RWPE2 (cell line): Measurements from ENCODE around the gene FAM168B.

ENCODE experiments used
- ATAC-seq: fragments of 200-7000 bp; cut with Tn5 transposase; 3 replicates; pipeline ENCODE4 v1.9.1; 2021; ENCODE audit warnings: low read depth
- DNase-seq: peaks from one replicate; pipeline ENCODE4 v3.0.0-alpha.2; 2020; ENCODE audit warnings: low spot score
- H3K27ac ChIP-seq: fragments of 450-650 bp; 2 replicates; pipeline ENCODE4 v1.5.1; 2017; ENCODE audit warnings: mild to moderate bottlenecking; ENCODE audit not compliant: poor library complexity, severe bottlenecking
- H3K27me3 ChIP-seq: fragments of 250-450 bp; sonication (Bioruptor Pico); 2 replicates; pipeline ENCODE4 v1.5.1; 2021; ENCODE audit warnings: mild to moderate bottlenecking, moderate library complexity; ENCODE audit not compliant: insufficient read depth, poor library complexity, severe bottlenecking
- H3K36me3 ChIP-seq: fragments of 250-450 bp; sonication (Bioruptor Pico); 2 replicates; pipeline ENCODE4 v1.5.1; 2020; ENCODE audit warnings: low read depth, mild to moderate bottlenecking, moderate library complexity
- H3K4me1 ChIP-seq: fragments of 250-450 bp; sonication (Bioruptor Pico); 2 replicates; pipeline ENCODE4 v1.5.1; 2021; ENCODE audit warnings: mild to moderate bottlenecking, moderate library complexity; ENCODE audit not compliant: insufficient read depth, poor library complexity, severe bottlenecking
- H3K4me3 ChIP-seq: fragments of 250-450 bp; sonication (Bioruptor Pico); 2 replicates; pipeline ENCODE4 v1.5.1; 2021; ENCODE audit warnings: mild to moderate bottlenecking, moderate library complexity; ENCODE audit not compliant: severe bottlenecking
- H3K9me3 ChIP-seq: fragments of 250-450 bp; sonication (Bioruptor Pico); 2 replicates; pipeline ENCODE4 v1.5.1; 2021; ENCODE audit warnings: mild to moderate bottlenecking, moderate library complexity; ENCODE audit not compliant: severe bottlenecking
- TF ChIP-seq, protein P1 (sequence below): fragments of 450-650 bp; IDR thresholded peaks from one replicate; pipeline ENCODE4 v1.5.1; 2017; ENCODE audit warnings: mild to moderate bottlenecking, moderate library complexity; ENCODE audit not compliant: poor library complexity, severe bottlenecking

FAM168B gene

GRCh38 chr2:131056932-131057287, 36.4 kb downstream of the FAM168B start:
- peaks cover 6% of the 10 kb centered on the region for H3K4me1 ChIP-seq
- H3K36me3 ChIP-seq = peaks cover 85% of the 10 kb centered on the region
- TF ChIP-seq, protein P1, sequence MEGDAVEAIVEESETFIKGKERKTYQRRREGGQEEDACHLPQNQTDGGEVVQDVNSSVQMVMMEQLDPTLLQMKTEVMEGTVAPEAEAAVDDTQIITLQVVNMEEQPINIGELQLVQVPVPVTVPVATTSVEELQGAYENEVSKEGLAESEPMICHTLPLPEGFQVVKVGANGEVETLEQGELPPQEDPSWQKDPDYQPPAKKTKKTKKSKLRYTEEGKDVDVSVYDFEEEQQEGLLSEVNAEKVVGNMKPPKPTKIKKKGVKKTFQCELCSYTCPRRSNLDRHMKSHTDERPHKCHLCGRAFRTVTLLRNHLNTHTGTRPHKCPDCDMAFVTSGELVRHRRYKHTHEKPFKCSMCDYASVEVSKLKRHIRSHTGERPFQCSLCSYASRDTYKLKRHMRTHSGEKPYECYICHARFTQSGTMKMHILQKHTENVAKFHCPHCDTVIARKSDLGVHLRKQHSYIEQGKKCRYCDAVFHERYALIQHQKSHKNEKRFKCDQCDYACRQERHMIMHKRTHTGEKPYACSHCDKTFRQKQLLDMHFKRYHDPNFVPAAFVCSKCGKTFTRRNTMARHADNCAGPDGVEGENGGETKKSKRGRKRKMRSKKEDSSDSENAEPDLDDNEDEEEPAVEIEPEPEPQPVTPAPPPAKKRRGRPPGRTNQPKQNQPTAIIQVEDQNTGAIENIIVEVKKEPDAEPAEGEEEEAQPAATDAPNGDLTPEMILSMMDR = no peak

GRCh38 chr2:131056204-131056931, 36.9 kb downstream of the FAM168B start:
- H3K27ac ChIP-seq = no peak overlapping the region
- no peak for DNase-seq
- H3K4me1 ChIP-seq = peaks cover under 1% of the 10 kb centered on the region
- no peak overlapping the region for H3K4me3 ChIP-seq
- no peaks in the 10 kb centered on the region for H3K9me3 ChIP-seq
- no peaks in the 10 kb centered on the region for H3K27me3 ChIP-seq
- H3K36me3 ChIP-seq = peaks cover 90% of the 10 kb centered on the region
- no peak for ATAC-seq
- TF ChIP-seq, protein P1 = no peak

More at GRCh38 chr2:131056932-131057287, 36.4 kb downstream of the FAM168B start:
- no peak for ATAC-seq
- Histone ChIP-seq H3K4me3 (no peak overlapping the region), H3K27ac (no peak overlapping the region), H3K9me3 (no peaks in the 10 kb centered on the region), H3K27me3 (no peaks in the 10 kb centered on the region)
- DNase-seq = no peak

DNA sequence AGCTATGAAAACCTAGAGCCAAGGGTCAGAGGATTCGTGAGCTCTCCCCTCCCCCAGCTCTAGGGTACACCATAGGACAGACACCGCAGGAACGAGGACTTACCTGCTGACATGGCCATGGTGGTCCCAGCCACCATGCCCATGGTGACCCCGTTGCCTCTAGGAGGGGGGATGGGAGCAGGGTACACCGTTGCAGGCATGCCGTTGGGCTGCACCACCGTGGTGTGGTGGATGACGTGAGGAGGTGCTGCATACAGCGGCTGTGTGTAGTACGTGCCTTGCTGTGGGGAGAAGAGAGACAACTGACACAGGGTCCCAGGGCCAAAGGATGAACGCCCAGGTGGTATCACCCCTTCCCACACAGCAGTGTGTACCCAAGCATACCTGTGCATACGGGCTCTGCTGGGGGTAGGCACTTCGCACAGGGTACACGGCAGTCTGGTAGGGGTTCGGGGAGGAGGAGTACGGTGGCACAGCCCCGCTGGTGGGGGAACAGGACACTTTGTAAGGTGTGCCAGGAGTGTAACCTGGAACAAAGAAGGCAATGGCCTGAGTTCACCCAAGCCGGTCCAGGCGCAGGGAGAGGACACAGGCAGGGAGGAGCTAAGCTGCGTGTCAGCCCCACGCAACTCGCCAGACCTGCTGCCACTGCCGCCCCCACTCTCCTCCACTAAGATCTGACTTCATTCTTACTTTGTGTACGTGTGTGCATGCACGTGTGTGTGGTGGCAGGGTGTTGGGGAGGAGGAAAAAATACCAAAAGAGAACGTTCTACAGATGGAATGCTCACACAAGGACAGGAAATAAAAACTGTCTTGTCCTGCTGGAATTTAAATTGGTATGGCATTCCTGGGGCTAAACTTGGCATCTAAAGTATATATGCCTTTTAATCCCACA, 37.8 kb downstream of the FAM168B start:
- Histone ChIP-seq H3K4me3 (no peak overlapping the region), H3K36me3 (peaks cover 94% of the 10 kb centered on the region), H3K27ac (no peak overlapping the region), H3K27me3 (no peaks in the 10 kb centered on the region), H3K4me1 (no peaks in the 10 kb centered on the region), H3K9me3 (no peaks in the 10 kb centered on the region)
- TF ChIP-seq, protein P1 = no peak
- ATAC-seq (no peak), DNase-seq (no peak)

- TF ChIP-seq, protein P1 = no peak
- Histone ChIP-seq H3K4me3 (no peak overlapping the region), H3K27ac (no peak overlapping the region), H3K4me1 (no peaks in the 10 kb centered on the region), H3K9me3 (no peaks in the 10 kb centered on the region), H3K27me3 (no peaks in the 10 kb centered on the region), H3K36me3 (peaks cover 95% of the 10 kb centered on the region)
- ATAC-seq (no peak), DNase-seq (no peak)
These were observed 38.8 kb downstream of the FAM168B start for GRCh38 chr2:131054488-131054887.
